Right lobe of liver (tissue), 6 donors: Measurements from ENCODE around the gene GSTM4. TPM values are rescaled to one million over a fixed set of nuclear protein-coding genes. Genes with fewer than 3 reads are reported as not detected.

Experiments used
- ATAC-seq, 4 donors: fragments of 200-7000 bp; cut with Tn5 transposase; one replicate each; pipeline ENCODE4 v1.9.1; 2020; ENCODE audit warnings: mild to moderate bottlenecking in 4 of 4, moderate library complexity in 4 of 4
- DNase-seq, 3 donors: peaks; one replicate each; pipeline ENCODE4 v3.0.0-alpha.2; 2020
- H3K27ac ChIP-seq, 3 donors: fragments of 200-600 bp; one replicate each; pipeline ENCODE4 v1.8.0; 2022
- H3K27me3 ChIP-seq, 2 donors: fragments of 200-600 bp; one replicate each; pipeline ENCODE4 v1.8.0; 2022
- H3K36me3 ChIP-seq, 4 donors: fragments of 200-600 bp; sonication (generic) in 1 of 4; one replicate each; pipeline versions ENCODE4 v1.5.1 to v1.8.0; 2017 to 2022; ENCODE audit warnings: control low read depth in 1 of 4
- H3K4me1 ChIP-seq, 4 donors: fragments of 200-600 bp; sonication (generic) in 1 of 4; one replicate each; pipeline versions ENCODE4 v1.5.1 to v1.8.0; 2017 to 2022; ENCODE audit warnings: control low read depth in 1 of 4
- H3K4me3 ChIP-seq, 3 donors: fragments of 200-600 bp; one replicate each; pipeline ENCODE4 v1.8.0; 2022
- H3K9me3 ChIP-seq, 4 donors: fragments of 200-600 bp; sonication (generic) in 1 of 4; one replicate each; pipeline versions ENCODE4 v1.5.1 to v1.8.0; 2017 to 2022; ENCODE audit warnings: control low read depth in 1 of 4
- POLR2A ChIP-seq: fragments of 450-650 bp; IDR thresholded peaks from one replicate; pipeline ENCODE4 v1.6.1; 2017; ENCODE audit warnings: antibody characterized with exemption, mild to moderate bottlenecking
- WGBS: methylation state at CpG from one replicate; pipeline ENCODE4 v1.1.6; 2018; ENCODE audit warnings: low coverage, low lambda C conversion rate; ENCODE audit not compliant: insufficient coverage; ENCODE audit errors: missing lambda C conversion rate; 5-methylcytosine and 5-hydroxymethylcytosine counted together
- intact Hi-C, 2 donors: fragments of 100-400 bp; cut with DNase I; formaldehyde crosslinking; loops; one replicate each; pipeline versions ENCODE4 v1.11.2 to v1.14.1; 2022
- total RNA-seq, 6 experiments: library from RNA; depleted of rRNA in 2 of 6; stranded (reverse); fragments of >200 nt in 2 of 6; fragmentation: NEBNext Ultra II Directional in 3 of 6; extraction: Animal tissue kit (Norgen Biotek cat#: 25700) in 3 of 6; gene quantifications; one replicate each; pipeline versions ENCODE4 v1.1.0 to v1.2.4, GENCODE V29; 2016 to 2023
- TF ChIP-seq, protein P1 (sequence below), 4 donors: fragments of 200-600 bp in 3 of 4; fragments of 450-650 bp in 1 of 4; IDR thresholded peaks; one replicate each; pipeline versions ENCODE4 v1.5.1 to v1.8.0; 2016 to 2022; ENCODE audit warnings: antibody characterized with exemption in 4 of 4, mild to moderate bottlenecking in 2 of 4
- donor health status: DM: no; HTN: yes; CAD: no.
- donor health status: DM: no; HTN: no; CAD: no.
- donor health status: DM: no; HTN: no; CAD: no.
- donor health status: DM: no; HTN: yes; CAD: no.
- donor health status: DM: no; HTN: yes; CAD: no.

Gene GSTM4
- total RNA-seq, 6 experiments from 2014 or later = 18.5 to 32.1 (median 23.8) TPM

DNA sequence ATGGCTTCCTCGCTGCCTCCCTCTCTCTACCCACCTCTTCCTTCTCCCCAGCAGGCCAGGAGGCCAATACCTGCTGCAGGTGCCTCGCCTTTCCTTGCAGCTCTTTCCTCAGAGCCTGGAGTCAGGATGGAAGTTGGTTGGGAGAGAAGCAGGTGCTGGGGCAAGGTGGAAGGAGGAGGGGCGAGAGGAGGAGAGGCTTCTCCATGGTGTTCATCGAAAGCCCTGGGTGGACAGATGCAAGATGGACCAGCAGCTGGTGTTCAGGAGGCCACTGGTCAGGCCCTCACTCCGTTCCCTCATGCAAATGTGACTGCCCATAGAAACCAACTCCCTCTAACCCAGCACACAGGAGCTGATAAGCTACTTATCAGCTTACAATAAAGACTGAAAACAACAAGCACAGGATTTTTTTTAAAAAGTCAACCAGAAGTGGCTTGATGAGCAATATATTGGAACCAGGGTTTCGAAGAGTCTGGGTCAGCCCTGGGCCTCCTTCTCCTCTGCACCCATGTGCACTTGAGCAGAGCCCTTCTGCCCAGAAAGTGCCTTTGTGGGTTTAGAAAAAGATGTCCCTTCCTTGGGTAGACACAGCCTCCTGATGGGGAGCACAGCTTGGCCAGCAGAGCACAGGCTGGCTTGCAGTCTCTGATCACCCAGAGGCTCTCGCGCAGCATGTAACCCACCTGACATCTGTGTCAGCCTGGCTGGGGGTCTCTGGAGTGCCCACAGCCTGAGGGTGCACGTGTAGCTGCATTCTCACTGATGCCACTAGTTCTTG is 16.6 kb upstream of the GSTM4 start:
- no peaks in the 10 kb centered on the region for H3K36me3 ChIP-seq
- no peaks in the 10 kb centered on the region for H3K9me3 ChIP-seq
- no peaks in the 10 kb centered on the region for H3K27me3 ChIP-seq
- DNase-seq (no peak), ATAC-seq (no peak)
- no peak overlapping the region for H3K27ac ChIP-seq
- H3K4me3 ChIP-seq = no peak overlapping the region
- TF ChIP-seq POLR2A = no peak
- TF ChIP-seq, protein P1, sequence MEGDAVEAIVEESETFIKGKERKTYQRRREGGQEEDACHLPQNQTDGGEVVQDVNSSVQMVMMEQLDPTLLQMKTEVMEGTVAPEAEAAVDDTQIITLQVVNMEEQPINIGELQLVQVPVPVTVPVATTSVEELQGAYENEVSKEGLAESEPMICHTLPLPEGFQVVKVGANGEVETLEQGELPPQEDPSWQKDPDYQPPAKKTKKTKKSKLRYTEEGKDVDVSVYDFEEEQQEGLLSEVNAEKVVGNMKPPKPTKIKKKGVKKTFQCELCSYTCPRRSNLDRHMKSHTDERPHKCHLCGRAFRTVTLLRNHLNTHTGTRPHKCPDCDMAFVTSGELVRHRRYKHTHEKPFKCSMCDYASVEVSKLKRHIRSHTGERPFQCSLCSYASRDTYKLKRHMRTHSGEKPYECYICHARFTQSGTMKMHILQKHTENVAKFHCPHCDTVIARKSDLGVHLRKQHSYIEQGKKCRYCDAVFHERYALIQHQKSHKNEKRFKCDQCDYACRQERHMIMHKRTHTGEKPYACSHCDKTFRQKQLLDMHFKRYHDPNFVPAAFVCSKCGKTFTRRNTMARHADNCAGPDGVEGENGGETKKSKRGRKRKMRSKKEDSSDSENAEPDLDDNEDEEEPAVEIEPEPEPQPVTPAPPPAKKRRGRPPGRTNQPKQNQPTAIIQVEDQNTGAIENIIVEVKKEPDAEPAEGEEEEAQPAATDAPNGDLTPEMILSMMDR (IDR thresholded peaks at IDR 0.05) = no peak
- peaks cover 0 to 17% (median 0%) of the 10 kb centered on the region in 4 donors for H3K4me1 ChIP-seq
- intact Hi-C loops = loop anchor here in 1 of 2 donors (5.0 kb wide), 1 partner anchor 152 kb away; no protein-coding TSS in a partner anchor
- 49% methylated on average over 5 of the region's 9 CpGs for WGBS

DNA sequence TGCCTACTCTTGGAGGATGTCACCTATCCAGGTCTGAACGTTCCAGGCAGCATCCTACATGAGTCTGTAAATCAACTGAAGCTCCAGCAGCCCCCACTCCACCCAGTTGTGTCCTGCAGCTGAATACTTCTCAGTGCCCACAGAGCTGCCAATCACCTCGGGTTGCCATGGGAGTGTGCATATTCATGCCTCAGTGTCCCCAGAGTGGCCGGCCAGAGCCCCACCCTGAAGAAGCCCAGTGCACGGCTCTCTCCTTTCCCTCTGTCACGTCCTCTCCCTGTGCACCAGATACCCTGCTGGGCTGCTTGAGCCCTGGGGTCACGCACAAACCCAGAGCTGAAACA is 16.1 kb upstream of the GSTM4 start:
- WGBS = 20% methylated on average over 1 of the region's 6 CpGs
- peaks cover 0 to 17% (median 0%) of the 10 kb centered on the region in 4 donors for H3K4me1 ChIP-seq

DNA sequence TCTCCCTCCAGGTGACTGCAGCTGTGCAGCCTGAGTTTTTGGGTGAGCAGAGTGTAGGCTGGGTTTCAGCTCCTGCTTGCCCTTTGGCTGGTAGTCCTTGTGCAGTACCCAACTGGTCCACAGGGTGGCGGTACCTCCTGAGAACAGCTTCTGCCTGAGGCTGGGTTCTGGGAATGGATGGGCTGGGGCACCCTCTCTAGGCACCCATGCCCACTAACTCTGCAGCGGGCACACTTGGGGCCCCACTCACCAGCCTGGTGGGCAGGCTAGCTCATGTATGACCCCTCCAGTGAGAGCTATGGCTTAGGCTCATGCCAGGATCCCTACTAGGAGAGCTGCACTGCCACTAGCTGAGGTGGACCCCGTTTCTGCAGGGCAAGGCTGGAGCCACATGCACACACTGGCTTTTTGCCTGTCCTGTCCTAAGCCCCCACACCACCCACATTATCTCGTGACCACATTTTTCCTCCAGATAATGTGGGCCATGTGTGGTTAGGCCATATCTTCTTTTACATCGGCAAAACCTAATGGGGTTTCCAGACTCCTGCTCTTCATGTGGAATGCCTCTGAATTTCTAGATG is 15.5 kb upstream of the GSTM4 start:
- intact Hi-C loops = loop anchor here (5.0 kb wide), 1 partner anchor 132 kb away; no protein-coding TSS in a partner anchor
- no peaks in the 10 kb centered on the region for H3K36me3 ChIP-seq
- no peak overlapping the region for H3K4me3 ChIP-seq
- no peak overlapping the region for H3K27ac ChIP-seq
- TF ChIP-seq POLR2A = no peak
- TF ChIP-seq, protein P1 (IDR thresholded peaks at IDR 0.05) = peak; percentile 86 to 98 (median 93)
- H3K4me1 ChIP-seq = peaks cover 0 to 17% (median 0%) of the 10 kb centered on the region in 4 donors
- ATAC-seq (peak; percentile 80 to 86 (median 84)), DNase-seq (peak; percentile 85 to 88 (median 87))
- H3K9me3 ChIP-seq = no peaks in the 10 kb centered on the region
- 54% methylated on average over 2 of the region's 5 CpGs for WGBS
- no peaks in the 10 kb centered on the region for H3K27me3 ChIP-seq

More for the DNA sequence above, 16.1 kb upstream of the GSTM4 start:
- ATAC-seq = no peak
- Histone ChIP-seq H3K36me3 (no peaks in the 10 kb centered on the region), H3K27ac (no peak overlapping the region), H3K9me3 (no peaks in the 10 kb centered on the region), H3K27me3 (no peaks in the 10 kb centered on the region), H3K4me3 (no peak overlapping the region)
- no peak for DNase-seq
- TF ChIP-seq, protein P1 (IDR thresholded peaks at IDR 0.05) = no peak
- TF ChIP-seq POLR2A = no peak
- intact Hi-C loops = loop anchor here (5.0 kb wide), 2 partner anchors 132 to 153 kb away; no protein-coding TSS in a partner anchor

DNA sequence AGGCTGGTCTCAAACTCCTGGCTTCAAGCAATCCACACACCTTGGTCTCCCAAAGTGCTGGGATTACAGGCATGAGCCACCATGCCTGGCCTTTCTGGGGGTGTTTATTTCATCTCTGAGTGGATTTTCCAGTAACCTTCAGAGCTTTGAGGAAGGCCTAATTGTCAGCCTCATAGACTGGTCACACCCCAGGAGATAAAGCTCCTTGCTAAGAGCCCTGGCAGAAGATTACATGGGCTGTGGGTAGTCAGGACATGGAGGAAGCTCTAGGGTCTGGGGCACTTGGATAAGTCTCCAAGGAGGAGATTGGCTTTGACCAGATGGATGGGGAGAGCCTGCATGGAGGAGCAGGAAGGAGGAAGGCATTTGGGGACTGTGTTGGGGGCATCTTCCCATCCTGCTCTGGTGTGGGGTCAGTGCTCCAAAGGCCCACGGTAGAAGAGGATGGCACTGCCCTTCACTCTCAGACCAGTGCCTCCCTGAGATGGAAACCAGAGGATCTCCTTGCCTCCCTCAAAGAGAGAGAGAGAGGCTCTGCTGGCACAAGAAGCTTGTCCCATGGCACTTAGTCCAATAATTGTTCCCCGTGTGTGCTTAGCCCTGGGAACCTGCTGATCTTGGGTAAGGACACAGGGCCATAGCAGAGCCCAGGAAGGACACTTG is 14.7 kb upstream of the GSTM4 start:
- Histone ChIP-seq H3K27ac (no peak overlapping the region), H3K4me3 (no peak overlapping the region), H3K4me1 (peaks cover 0 to 12% (median 0%) of the 10 kb centered on the region in 4 donors), H3K36me3 (no peaks in the 10 kb centered on the region), H3K9me3 (no peaks in the 10 kb centered on the region), H3K27me3 (no peaks in the 10 kb centered on the region)
- DNase-seq = no peak
- WGBS = 83% methylated on average over 1 of the region's 2 CpGs
- intact Hi-C loops = loop anchor here (5.0 kb wide), 1 partner anchor 131 kb away; no protein-coding TSS in a partner anchor
- TF ChIP-seq, protein P1 (IDR thresholded peaks at IDR 0.05) = no peak
- no peak for TF ChIP-seq POLR2A
- no peak for ATAC-seq
